Neural cell (in vitro differentiated cells): ENCODE results near the gene DDX31. TPM values are rescaled to one million over a fixed set of nuclear protein-coding genes. Genes with fewer than 3 reads are reported as not detected.

Experiments
- H2AFZ ChIP-seq: fragments of 200-600, 300-800 bp; sonication (generic), shearing (Covaris generic); 2 replicates; pipeline ENCODE4 v1.6.0; 2014; ENCODE audit warnings: low read depth, mild to moderate bottlenecking, antibody characterized with exemption, low read length, moderate library complexity
- H3F3A ChIP-seq: fragments of 200-600 bp; shearing (Covaris generic); 2 replicates; pipeline ENCODE4 v1.6.1; 2016; ENCODE audit warnings: mild to moderate bottlenecking, moderate library complexity, mixed read lengths, antibody characterized with exemption, low read length; ENCODE audit not compliant: insufficient read depth, poor library complexity, severe bottlenecking
- H3K27ac ChIP-seq: fragments of 200-600, 300-800 bp; sonication (generic), shearing (Covaris generic); 2 replicates; pipeline ENCODE4 v1.5.1; 2014; ENCODE audit warnings: mild to moderate bottlenecking, low read length, moderate library complexity
- H3K27me3 ChIP-seq: fragments of 300-800, 200-600 bp; sonication (generic), shearing (Covaris generic); 2 replicates; pipeline ENCODE4 v1.6.0; 2014; ENCODE audit warnings: mild to moderate bottlenecking, low read depth, low read length, moderate library complexity; ENCODE audit not compliant: insufficient read depth
- H3K36me3 ChIP-seq: fragments of 300-800, 200-600 bp; sonication (generic), shearing (Covaris generic); 2 replicates; pipeline ENCODE4 v1.5.1; 2014; ENCODE audit warnings: mild to moderate bottlenecking, antibody characterized with exemption, low read length, moderate library complexity; ENCODE audit not compliant: insufficient read depth
- H3K4me2 ChIP-seq: fragments of 300-800, 200-600 bp; sonication (generic), shearing (Covaris generic); 2 replicates; pipeline ENCODE4 v1.6.0; 2014; ENCODE audit warnings: mild to moderate bottlenecking, low read length
- H3K4me3 ChIP-seq: fragments of 300-800, 200-600 bp; sonication (generic), shearing (Covaris generic); 2 replicates; pipeline ENCODE4 v1.5.1; 2014; ENCODE audit warnings: mild to moderate bottlenecking, low read length, moderate library complexity
- H3K79me2 ChIP-seq: fragments of 200-600 bp; shearing (Covaris generic); replicated peaks from 2 replicates; pipeline ENCODE4 v1.6.0; 2014; ENCODE audit warnings: mild to moderate bottlenecking, low read length, moderate library complexity; ENCODE audit not compliant: insufficient read depth
- H3K9ac ChIP-seq: fragments of 300-800, 200-600 bp; sonication (generic), shearing (Covaris generic); 2 replicates; pipeline ENCODE4 v1.6.1; 2016; ENCODE audit warnings: mild to moderate bottlenecking, low read length, mixed read lengths
- H3K9me2 ChIP-seq: fragments of 200-600 bp; shearing (Covaris generic); 2 replicates; pipeline ENCODE4 v1.6.1; 2016; ENCODE audit warnings: mild to moderate bottlenecking, low read length, mixed read lengths; ENCODE audit not compliant: insufficient read depth
- H3K9me3 ChIP-seq: fragments of 200-600, 300-800 bp; sonication (generic), shearing (Covaris generic); 2 replicates; pipeline ENCODE4 v1.6.1; 2016; ENCODE audit warnings: mild to moderate bottlenecking, mixed run types, low read length, moderate library complexity, mixed read lengths
- H4K20me1 ChIP-seq: fragments of 200-600 bp; shearing (Covaris generic); 2 replicates; pipeline ENCODE4 v1.6.1; 2016; ENCODE audit warnings: mild to moderate bottlenecking, mixed run types; ENCODE audit not compliant: insufficient read depth
- CTCF ChIP-seq: fragments of 450-650 bp; IDR thresholded peaks from 2 replicates; pipeline ENCODE4 v1.5.1; 2014; ENCODE audit warnings: antibody characterized with exemption, mild to moderate bottlenecking, moderate library complexity; ENCODE audit not compliant: poor library complexity, severe bottlenecking
- EP300 ChIP-seq: fragments of 450-650 bp; conservative IDR thresholded peaks from 2 replicates; pipeline ENCODE4 v1.6.1; 2014; ENCODE audit warnings: antibody characterized with exemption, mild to moderate bottlenecking, moderate library complexity; ENCODE audit not compliant: poor library complexity, severe bottlenecking
- EZH2 ChIP-seq: fragments of 200-600, 300-800 bp; shearing (Covaris generic), sonication (generic); IDR thresholded peaks from 2 replicates; pipeline ENCODE4 v1.6.1; 2014; ENCODE audit warnings: antibody characterized with exemption, low read length, borderline replicate concordance, mild to moderate bottlenecking; ENCODE audit not compliant: insufficient read depth, poor library complexity, severe bottlenecking
- MXI1 ChIP-seq: fragments of 450-650 bp; conservative IDR thresholded peaks from 2 replicates; pipeline ENCODE4 v1.6.1; 2014; ENCODE audit warnings: antibody characterized with exemption, mild to moderate bottlenecking; ENCODE audit not compliant: poor library complexity, severe bottlenecking
- POLR2AphosphoS5 ChIP-seq: IDR thresholded peaks from 2 replicates; pipeline ENCODE4 v1.6.1; 2012
- RAD21 ChIP-seq: fragments of 450-650 bp; conservative IDR thresholded peaks from 2 replicates; pipeline ENCODE4 v1.6.1; 2014; ENCODE audit warnings: antibody characterized with exemption, mild to moderate bottlenecking, moderate library complexity
- REST ChIP-seq: IDR thresholded peaks from 2 replicates; pipeline ENCODE4 v1.6.1; 2012; ENCODE audit warnings: borderline replicate concordance
- SMC3 ChIP-seq: fragments of 450-650 bp; conservative IDR thresholded peaks from 2 replicates; pipeline ENCODE4 v1.6.1; 2014; ENCODE audit warnings: antibody characterized with exemption, mild to moderate bottlenecking, moderate library complexity; ENCODE audit not compliant: poor library complexity
- TAF1 ChIP-seq: IDR thresholded peaks from 2 replicates; pipeline ENCODE4 v1.6.1; 2012; ENCODE audit warnings: low read depth
- polyA plus RNA-seq: library from polyadenylated mRNA; depleted of rRNA; stranded (reverse); fragments of >200 nt; gene quantifications from 2 replicates; pipeline ENCODE4 v1.2.3, GENCODE V29; 2014

Gene DDX31
- polyA plus RNA-seq, 1 donor from 2014 or later = 12.8 TPM

- H3K27me3 ChIP-seq = peaks cover 25% of the 10 kb centered on the region
- no peaks in the 10 kb centered on the region for H3K9me2 ChIP-seq
- no peak overlapping the region for H3K27ac ChIP-seq
- no peak overlapping the region for H2AFZ ChIP-seq
- no peak for TF ChIP-seq EP300
- TF ChIP-seq RAD21 = no peak
- TF ChIP-seq REST = no peak
- TF ChIP-seq POLR2AphosphoS5 = no peak
- TF ChIP-seq MXI1 = no peak
- TF ChIP-seq EZH2 = no peak
- TF ChIP-seq TAF1 = no peak
- TF ChIP-seq CTCF = no peak
- no peak for TF ChIP-seq SMC3
- no peak overlapping the region for H3K4me3 ChIP-seq
- no peak overlapping the region for H3K4me2 ChIP-seq
- H3K9me3 ChIP-seq = no peaks in the 10 kb centered on the region
- H3F3A ChIP-seq = no peaks in the 10 kb centered on the region
- H3K9ac ChIP-seq = no peak overlapping the region
- H4K20me1 ChIP-seq = no peaks in the 10 kb centered on the region
- no peaks in the 10 kb centered on the region for H3K79me2 ChIP-seq
- H3K36me3 ChIP-seq = no peaks in the 10 kb centered on the region
Measured at GRCh38 chr9:132596200-132596599, 73.6 kb downstream of the DDX31 start.

GRCh38 chr9:132595319-132595718 is 74.5 kb downstream of the DDX31 start:
- Histone ChIP-seq H3K9ac (no peak overlapping the region), H3K4me2 (no peak overlapping the region), H3K9me2 (no peaks in the 10 kb centered on the region), H3K36me3 (no peaks in the 10 kb centered on the region), H3K27ac (no peak overlapping the region), H3K79me2 (no peaks in the 10 kb centered on the region), H2AFZ (no peak overlapping the region), H3K9me3 (no peaks in the 10 kb centered on the region), H3K27me3 (peaks cover 34% of the 10 kb centered on the region), H3F3A (no peaks in the 10 kb centered on the region), H4K20me1 (no peaks in the 10 kb centered on the region), H3K4me3 (no peak overlapping the region)
- TF ChIP-seq MXI1 = no peak
- no peak for TF ChIP-seq POLR2AphosphoS5
- no peak for TF ChIP-seq EZH2
- no peak for TF ChIP-seq EP300
- TF ChIP-seq CTCF = no peak
- no peak for TF ChIP-seq TAF1
